ENCODE measurements around the gene PTGER1. TPM values are rescaled to one million over a fixed set of nuclear protein-coding genes. Genes with fewer than 3 reads are reported as not detected.
A peak's percentile ranks its signal among the peaks of the same experiment; 100 is the strongest.

The PTGER1 gene
- total and polyA plus RNA-seq, 2 of the 8 experiments (the other 6 are each of a cell fraction or from before 2014, with no cell fraction given): 0.20 to 0.41 TPM

- TF ChIP-seq CHD7 (IDR thresholded peaks at IDR 0.05; ENCODE audit: insufficient replicate concordance, low read length) (no peak), SP1 (IDR thresholded peaks at IDR 0.05; ENCODE audit: low read depth, low read length) (no peak), CREB1 (IDR thresholded peaks at IDR 0.05) (0 out of 2 replicates have a peak, but pooled peaks have one; percentile 35), KDM1A (IDR thresholded peaks at IDR 0.05; ENCODE audit: borderline replicate concordance, low read length) (no peak), TCF12 (IDR thresholded peaks at IDR 0.05; ENCODE audit: low read depth, low read length) (0 out of 2 replicates have a peak, but pooled peaks have one; percentile 3), CEBPB (IDR thresholded peaks at IDR 0.05; ENCODE audit: low read depth, low read length) (no peak), POU5F1 (IDR thresholded peaks at IDR 0.05; ENCODE audit: low read depth, low read length) (no peak)
- TF ChIP-seq, protein P1, sequence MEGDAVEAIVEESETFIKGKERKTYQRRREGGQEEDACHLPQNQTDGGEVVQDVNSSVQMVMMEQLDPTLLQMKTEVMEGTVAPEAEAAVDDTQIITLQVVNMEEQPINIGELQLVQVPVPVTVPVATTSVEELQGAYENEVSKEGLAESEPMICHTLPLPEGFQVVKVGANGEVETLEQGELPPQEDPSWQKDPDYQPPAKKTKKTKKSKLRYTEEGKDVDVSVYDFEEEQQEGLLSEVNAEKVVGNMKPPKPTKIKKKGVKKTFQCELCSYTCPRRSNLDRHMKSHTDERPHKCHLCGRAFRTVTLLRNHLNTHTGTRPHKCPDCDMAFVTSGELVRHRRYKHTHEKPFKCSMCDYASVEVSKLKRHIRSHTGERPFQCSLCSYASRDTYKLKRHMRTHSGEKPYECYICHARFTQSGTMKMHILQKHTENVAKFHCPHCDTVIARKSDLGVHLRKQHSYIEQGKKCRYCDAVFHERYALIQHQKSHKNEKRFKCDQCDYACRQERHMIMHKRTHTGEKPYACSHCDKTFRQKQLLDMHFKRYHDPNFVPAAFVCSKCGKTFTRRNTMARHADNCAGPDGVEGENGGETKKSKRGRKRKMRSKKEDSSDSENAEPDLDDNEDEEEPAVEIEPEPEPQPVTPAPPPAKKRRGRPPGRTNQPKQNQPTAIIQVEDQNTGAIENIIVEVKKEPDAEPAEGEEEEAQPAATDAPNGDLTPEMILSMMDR (IDR thresholded peaks at IDR 0.05; ENCODE audit: control extremely low read depth in 1 of 3, insufficient read depth in 1 of 3, low read depth in 1 of 3, low read length in 3 of 3): peak; percentile 95 to 98 (median 98)
Measured at GRCh38 chr19:14479975-14480699, 5.0 kb upstream of the PTGER1 start (continued).
